Activated T-helper 2 cell treated with anti-CD3 and anti-CD28 coated beads, Interferon-gamma antibody, Interleukin-2, Interleukin-4, amounts not matched to agents 10 μg/mL and 5 μg/mL and 100 μg/mL, durations not matched to agents 14 hours and 24 hours and 36 hours (primary cell): ENCODE results near the gene ALPL. TPM values are rescaled to one million over a fixed set of nuclear protein-coding genes. Genes with fewer than 3 reads are reported as not detected.
"Not testable (repeated sequence)": the region's sequence is repeated elsewhere in the genome, so short reads cannot be mapped to it uniquely, and the experiment has no call there.

Source experiments
- DNase-seq: peaks from one replicate; pipeline ENCODE4 v3.0.0; 2021; ENCODE audit warnings: low spot score
- H3K27ac Mint-ChIP-seq: one replicate; pipeline ENCODE4 v1.8.0; 2021; ENCODE audit warnings: mixed read lengths
- H3K27me3 Mint-ChIP-seq: one replicate; pipeline ENCODE4 v1.8.0; 2021; ENCODE audit warnings: low read depth, mixed read lengths
- H3K36me3 Mint-ChIP-seq: one replicate; pipeline ENCODE4 v1.8.0; 2021; ENCODE audit warnings: low read depth, mixed read lengths
- H3K4me1 Mint-ChIP-seq: one replicate; pipeline ENCODE4 v1.8.0; 2021; ENCODE audit warnings: low read depth, mixed read lengths
- H3K4me3 Mint-ChIP-seq: one replicate; pipeline ENCODE4 v1.8.0; 2021; ENCODE audit warnings: low read depth, mild to moderate bottlenecking, moderate library complexity, mixed read lengths
- H3K9me3 Mint-ChIP-seq: one replicate; pipeline ENCODE4 v1.8.0; 2021; ENCODE audit warnings: mixed read lengths
- intact Hi-C: fragments of 100-400 bp; cut with micrococcal nuclease; formaldehyde crosslinking; loops from one replicate; pipeline ENCODE4 v1.15.1; 2023
- total RNA-seq: library from RNA; stranded (reverse); gene quantifications from 2 replicates; pipeline ENCODE4 v1.2.3, GENCODE V29; 2022

The ALPL gene
- total RNA-seq, 1 donor from 2014 or later, result not detected

GRCh38 chr1:21560916-21561638, 51.9 kb downstream of the ALPL start:
- H3K4me3 Mint-ChIP-seq, result no peak overlapping the region
- no peaks in the 10 kb centered on the region for H3K9me3 Mint-ChIP-seq
- H3K4me1 Mint-ChIP-seq, result no peaks in the 10 kb centered on the region
- DNase-seq, result no peak
- no peak overlapping the region for H3K27ac Mint-ChIP-seq
- no peaks in the 10 kb centered on the region for H3K27me3 Mint-ChIP-seq
- no peaks in the 10 kb centered on the region for H3K36me3 Mint-ChIP-seq
- intact Hi-C loops, result no loop called here

GRCh38 chr1:21562896-21563295, 53.7 kb downstream of the ALPL start:
- Mint-ChIP-seq H3K4me1 (no peaks in the 10 kb centered on the region), H3K27me3 (no peaks in the 10 kb centered on the region), H3K9me3 (no peaks in the 10 kb centered on the region), H3K36me3 (no peaks in the 10 kb centered on the region), H3K4me3 (no peak overlapping the region), H3K27ac (no peak overlapping the region)
- intact Hi-C loops, result no loop called here
- no peak for DNase-seq

GRCh38 chr1:21563971-21564370, 54.7 kb downstream of the ALPL start:
- no peaks in the 10 kb centered on the region for H3K27me3 Mint-ChIP-seq
- H3K4me3 Mint-ChIP-seq, result no peak overlapping the region
- no peak for DNase-seq
- H3K9me3 Mint-ChIP-seq, result no peaks in the 10 kb centered on the region
- no peaks in the 10 kb centered on the region for H3K36me3 Mint-ChIP-seq
- no peak overlapping the region for H3K27ac Mint-ChIP-seq
- intact Hi-C loops, result no loop called here
- H3K4me1 Mint-ChIP-seq, result no peaks in the 10 kb centered on the region

- Mint-ChIP-seq H3K4me1 (no peaks in the 10 kb centered on the region), H3K27me3 (no peaks in the 10 kb centered on the region), H3K9me3 (no peaks in the 10 kb centered on the region), H3K27ac (no peak overlapping the region), H3K36me3 (no peaks in the 10 kb centered on the region), H3K4me3 (no peak overlapping the region)
- no peak for DNase-seq
- intact Hi-C loops, result no loop called here
These were observed 55.4 kb downstream of the ALPL start for GRCh38 chr1:21564521-21565095.

- H3K4me1 Mint-ChIP-seq, result no peaks in the 10 kb centered on the region
- H3K4me3 Mint-ChIP-seq, result no peak overlapping the region
These were observed 56.1 kb downstream of the ALPL start for GRCh38 chr1:21565285-21565684.

GRCh38 chr1:21566361-21566760, 57.1 kb downstream of the ALPL start:
- intact Hi-C loops, H3K4me3 Mint-ChIP-seq, H3K27me3 Mint-ChIP-seq, H3K27ac Mint-ChIP-seq, DNase-seq, H3K9me3 Mint-ChIP-seq, H3K36me3 Mint-ChIP-seq, H3K4me1 Mint-ChIP-seq: not testable (repeated sequence)

More at GRCh38 chr1:21565285-21565684, 56.1 kb downstream of the ALPL start:
- no peak overlapping the region for H3K27ac Mint-ChIP-seq
- no peak for DNase-seq
- H3K36me3 Mint-ChIP-seq, result no peaks in the 10 kb centered on the region
- H3K27me3 Mint-ChIP-seq, result no peaks in the 10 kb centered on the region
- no peaks in the 10 kb centered on the region for H3K9me3 Mint-ChIP-seq
- intact Hi-C loops, result no loop called here

- Mint-ChIP-seq H3K27me3 (no peaks in the 10 kb centered on the region), H3K9me3 (no peaks in the 10 kb centered on the region), H3K27ac (no peak overlapping the region), H3K4me1 (no peaks in the 10 kb centered on the region), H3K4me3 (no peak overlapping the region), H3K36me3 (no peaks in the 10 kb centered on the region)
- no peak for DNase-seq
- intact Hi-C loops, result no loop called here
These were observed 58.2 kb downstream of the ALPL start for GRCh38 chr1:21567241-21568005.

- H3K27ac Mint-ChIP-seq, result no peak overlapping the region
- no peaks in the 10 kb centered on the region for H3K27me3 Mint-ChIP-seq
- DNase-seq, result no peak
These were observed 59.0 kb downstream of the ALPL start for GRCh38 chr1:21568006-21568746.

GRCh38 chr1:21568809-21569385, 59.7 kb downstream of the ALPL start:
- H3K4me1 Mint-ChIP-seq, result no peaks in the 10 kb centered on the region
- H3K9me3 Mint-ChIP-seq, result no peaks in the 10 kb centered on the region
- H3K27ac Mint-ChIP-seq, result no peak overlapping the region
- H3K4me3 Mint-ChIP-seq, result no peak overlapping the region
- H3K36me3 Mint-ChIP-seq, result no peaks in the 10 kb centered on the region
- H3K27me3 Mint-ChIP-seq, result no peaks in the 10 kb centered on the region
- DNase-seq, result no peak
- intact Hi-C loops, result no loop called here

More at GRCh38 chr1:21568006-21568746, 59.0 kb downstream of the ALPL start:
- H3K9me3 Mint-ChIP-seq, result no peaks in the 10 kb centered on the region
- intact Hi-C loops, result no loop called here
- H3K4me3 Mint-ChIP-seq, result no peak overlapping the region
- no peaks in the 10 kb centered on the region for H3K36me3 Mint-ChIP-seq
- no peaks in the 10 kb centered on the region for H3K4me1 Mint-ChIP-seq

- Mint-ChIP-seq H3K4me1 (no peaks in the 10 kb centered on the region), H3K36me3 (no peaks in the 10 kb centered on the region), H3K4me3 (no peak overlapping the region), H3K27me3 (no peaks in the 10 kb centered on the region), H3K27ac (no peak overlapping the region), H3K9me3 (no peaks in the 10 kb centered on the region)
- DNase-seq, result no peak
- intact Hi-C loops, result no loop called here
These were observed 60.8 kb downstream of the ALPL start for GRCh38 chr1:21569820-21570527.

- no peak for DNase-seq
- H3K27me3 Mint-ChIP-seq, result no peaks in the 10 kb centered on the region
- no peaks in the 10 kb centered on the region for H3K36me3 Mint-ChIP-seq
- intact Hi-C loops, result no loop called here
- no peaks in the 10 kb centered on the region for H3K4me1 Mint-ChIP-seq
- no peak overlapping the region for H3K27ac Mint-ChIP-seq
- H3K9me3 Mint-ChIP-seq, result no peaks in the 10 kb centered on the region
- no peak overlapping the region for H3K4me3 Mint-ChIP-seq
These were observed 61.3 kb downstream of the ALPL start for GRCh38 chr1:21570528-21570875.

GRCh38 chr1:21570885-21571284, 61.7 kb downstream of the ALPL start:
- intact Hi-C loops, result no loop called here
- H3K27me3 Mint-ChIP-seq, result no peaks in the 10 kb centered on the region
- no peaks in the 10 kb centered on the region for H3K4me1 Mint-ChIP-seq
- DNase-seq, result no peak
- H3K27ac Mint-ChIP-seq, result no peak overlapping the region
- no peaks in the 10 kb centered on the region for H3K36me3 Mint-ChIP-seq
- no peaks in the 10 kb centered on the region for H3K9me3 Mint-ChIP-seq
- no peak overlapping the region for H3K4me3 Mint-ChIP-seq
